ENCODE data around the gene CROCC2. TPM values are rescaled to one million over a fixed set of nuclear protein-coding genes. Genes with fewer than 3 reads are reported as not detected.

Gene CROCC2
- total and polyA plus RNA-seq, 9 donors = 0.04 to 0.50 (median 0.21) TPM; not detected in 1

- H3K27ac ChIP-seq (ENCODE audit: low read length) = no peak overlapping the region
- H3K27me3 ChIP-seq (ENCODE audit: control insufficient read depth, insufficient read depth, low read length) = peaks cover 6% of the 10 kb centered on the region
- WGBS (ENCODE audit: insufficient coverage) = 92% methylated on average over 14 of the region's 15 CpGs
- H3K36me3 ChIP-seq (ENCODE audit: control insufficient read depth, insufficient read depth, low read length) = no peaks in the 10 kb centered on the region
- no peaks in the 10 kb centered on the region for H3K4me1 ChIP-seq (ENCODE audit: control insufficient read depth, insufficient read depth, low read length)
- no peak for DNase-seq
- H3K9me3 ChIP-seq (replicated peaks; ENCODE audit: control insufficient read depth, low read depth, low read length) = peaks cover 8% of the 10 kb centered on the region
- H3K4me3 ChIP-seq (ENCODE audit: low read length) = no peak overlapping the region
These were observed 124.2 kb downstream of the CROCC2 start for GRCh38 chr2:241030333-241030680.

- Histone ChIP-seq H3K4me3 (ENCODE audit: low read length) (no peak overlapping the region), H3K27me3 (ENCODE audit: control insufficient read depth, insufficient read depth, low read length) (peaks cover 8% of the 10 kb centered on the region), H3K9me3 (replicated peaks; ENCODE audit: control insufficient read depth, low read depth, low read length) (peaks cover 4% of the 10 kb centered on the region), H3K27ac (ENCODE audit: low read length) (no peak overlapping the region), H3K4me1 (ENCODE audit: control insufficient read depth, insufficient read depth, low read length) (no peaks in the 10 kb centered on the region), H3K36me3 (ENCODE audit: control insufficient read depth, insufficient read depth, low read length) (no peaks in the 10 kb centered on the region)
- WGBS (ENCODE audit: insufficient coverage) = 86% methylated on average over 4 of the region's 7 CpGs
- DNase-seq = no peak
These were observed 124.7 kb downstream of the CROCC2 start for GRCh38 chr2:241030883-241031282.

DNA sequence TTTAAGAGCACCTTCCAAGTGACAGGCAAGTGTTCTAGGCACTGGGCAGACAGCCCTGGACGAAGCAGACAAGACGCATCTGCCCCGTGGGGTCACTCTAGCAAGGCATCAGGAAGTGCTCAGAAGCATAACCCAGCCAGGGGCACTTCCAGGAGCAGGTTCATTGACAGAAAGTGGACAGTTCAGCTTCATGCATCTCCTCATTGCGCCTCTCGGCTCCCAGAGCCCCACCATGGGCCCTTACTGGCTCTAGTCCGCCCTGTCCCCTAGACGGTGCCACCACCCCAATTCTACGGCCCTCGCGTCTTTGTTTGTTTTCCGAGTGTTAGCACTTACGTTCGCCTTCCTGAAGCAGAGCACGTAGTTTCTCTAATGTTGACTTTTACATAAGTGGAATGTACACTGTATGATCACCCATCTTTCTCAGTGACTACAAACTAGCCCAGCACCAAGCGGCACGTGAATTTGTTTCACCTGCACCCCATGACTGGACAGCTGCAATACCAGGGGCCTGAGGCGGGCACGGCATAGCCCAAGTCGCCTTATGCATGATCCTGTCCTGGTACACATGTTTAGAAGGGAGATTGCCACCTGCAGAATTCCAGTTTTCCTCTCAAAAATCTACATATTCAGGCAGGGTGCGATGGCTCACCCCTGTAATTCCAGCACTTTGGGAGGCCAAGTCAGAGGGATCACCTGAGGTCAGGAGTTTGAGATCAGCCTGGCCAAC is 125.5 kb downstream of the CROCC2 start:
- H3K36me3 ChIP-seq (ENCODE audit: control insufficient read depth, insufficient read depth, low read length) = no peaks in the 10 kb centered on the region
- WGBS (ENCODE audit: insufficient coverage) = 77% methylated on average over 10 of the region's 20 CpGs
- no peak overlapping the region for H3K4me3 ChIP-seq (ENCODE audit: low read length)
- peaks cover 15% of the 10 kb centered on the region for H3K27me3 ChIP-seq (ENCODE audit: control insufficient read depth, insufficient read depth, low read length)
- no peaks in the 10 kb centered on the region for H3K9me3 ChIP-seq (replicated peaks; ENCODE audit: control insufficient read depth, low read depth, low read length)
- no peak overlapping the region for H3K27ac ChIP-seq (ENCODE audit: low read length)
- H3K4me1 ChIP-seq (ENCODE audit: control insufficient read depth, insufficient read depth, low read length) = peaks cover 6% of the 10 kb centered on the region
- DNase-seq = no peak

- no peaks in the 10 kb centered on the region for H3K36me3 ChIP-seq (ENCODE audit: control insufficient read depth, insufficient read depth, low read length)
- no peak overlapping the region for H3K27ac ChIP-seq (ENCODE audit: low read length)
- H3K9me3 ChIP-seq (replicated peaks; ENCODE audit: control insufficient read depth, low read depth, low read length) = no peaks in the 10 kb centered on the region
- 67% methylated on average over 16 of the region's 17 CpGs for WGBS (ENCODE audit: insufficient coverage)
- DNase-seq = no peak
- peaks cover 11% of the 10 kb centered on the region for H3K4me1 ChIP-seq (ENCODE audit: control insufficient read depth, insufficient read depth, low read length)
- H3K27me3 ChIP-seq (ENCODE audit: control insufficient read depth, insufficient read depth, low read length) = peaks cover 28% of the 10 kb centered on the region
- no peak overlapping the region for H3K4me3 ChIP-seq (ENCODE audit: low read length)
These were observed 127.3 kb downstream of the CROCC2 start for GRCh38 chr2:241033336-241033987.

DNA sequence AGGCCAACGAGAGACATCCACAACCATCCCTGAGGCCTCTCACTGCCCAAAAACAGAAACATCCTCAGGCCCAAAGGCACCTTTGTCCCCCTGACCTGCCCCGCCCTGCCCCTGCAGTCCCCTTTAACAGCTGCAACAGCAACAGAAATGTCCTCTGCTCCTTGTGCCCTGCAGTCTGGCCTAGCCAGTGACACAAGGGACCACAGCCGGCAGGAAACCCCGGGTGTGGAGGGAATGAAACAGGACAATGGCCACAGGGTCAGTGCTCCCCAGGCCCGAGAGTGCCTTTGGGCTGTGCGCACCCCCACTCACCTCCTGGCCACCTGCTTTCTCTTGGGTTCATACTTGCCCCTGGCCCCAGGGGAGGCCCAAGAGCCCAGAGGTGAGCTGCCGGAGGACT is 127.9 kb downstream of the CROCC2 start:
- WGBS (ENCODE audit: insufficient coverage) = 71% methylated on average over 6 of the region's 7 CpGs
- Histone ChIP-seq H3K4me1 (ENCODE audit: control insufficient read depth, insufficient read depth, low read length) (peaks cover 11% of the 10 kb centered on the region), H3K27ac (ENCODE audit: low read length) (no peak overlapping the region), H3K27me3 (ENCODE audit: control insufficient read depth, insufficient read depth, low read length) (peaks cover 28% of the 10 kb centered on the region), H3K4me3 (ENCODE audit: low read length) (no peak overlapping the region), H3K36me3 (ENCODE audit: control insufficient read depth, insufficient read depth, low read length) (no peaks in the 10 kb centered on the region), H3K9me3 (replicated peaks; ENCODE audit: control insufficient read depth, low read depth, low read length) (no peaks in the 10 kb centered on the region)
- no peak for DNase-seq

- Histone ChIP-seq H3K4me1 (ENCODE audit: control insufficient read depth, insufficient read depth, low read length) (peaks cover 11% of the 10 kb centered on the region), H3K4me3 (ENCODE audit: low read length) (no peak overlapping the region), H3K9me3 (replicated peaks; ENCODE audit: control insufficient read depth, low read depth, low read length) (no peaks in the 10 kb centered on the region), H3K27ac (ENCODE audit: low read length) (no peak overlapping the region), H3K27me3 (ENCODE audit: control insufficient read depth, insufficient read depth, low read length) (peaks cover 28% of the 10 kb centered on the region), H3K36me3 (ENCODE audit: control insufficient read depth, insufficient read depth, low read length) (no peaks in the 10 kb centered on the region)
- WGBS (ENCODE audit: insufficient coverage) = 92% methylated on average over 16 of the region's 22 CpGs
- no peak for DNase-seq
These were observed 128.5 kb downstream of the CROCC2 start for GRCh38 chr2:241034490-241035141.

DNA sequence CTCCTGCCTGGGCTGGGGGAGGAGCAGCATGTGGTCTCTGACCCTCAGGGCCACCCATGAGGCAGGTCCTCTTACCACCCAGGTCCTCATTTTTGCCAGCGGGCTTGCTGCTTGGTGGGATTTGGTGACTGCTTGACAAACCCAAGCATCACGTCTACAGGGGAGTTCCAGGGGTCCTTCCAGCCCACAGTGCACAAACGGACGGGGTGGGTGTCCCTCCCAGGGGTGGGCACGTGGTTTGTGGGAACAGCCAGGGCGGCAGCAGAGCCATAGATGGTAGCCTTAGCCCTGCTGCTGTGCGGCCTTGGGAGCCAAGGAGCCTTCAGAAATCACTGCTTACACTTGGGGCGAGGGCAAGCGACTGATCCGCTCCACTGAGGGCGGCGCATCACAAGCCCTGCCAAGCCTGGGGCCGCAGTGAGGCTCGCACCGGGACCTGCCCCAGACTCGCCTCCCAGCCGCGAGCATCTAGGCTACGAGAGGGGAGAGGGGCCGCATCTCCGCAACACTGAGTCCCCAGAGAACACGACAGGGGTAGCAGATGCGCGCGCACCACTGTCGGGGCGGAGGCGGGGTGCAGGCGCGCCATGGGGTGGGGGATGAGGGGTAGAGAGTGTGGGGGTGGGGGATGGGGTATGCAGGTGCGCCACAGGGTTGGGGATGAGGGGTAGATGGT is 129.1 kb downstream of the CROCC2 start:
- Histone ChIP-seq H3K27me3 (ENCODE audit: control insufficient read depth, insufficient read depth, low read length) (peaks cover 28% of the 10 kb centered on the region), H3K27ac (ENCODE audit: low read length) (no peak overlapping the region), H3K4me1 (ENCODE audit: control insufficient read depth, insufficient read depth, low read length) (peaks cover 11% of the 10 kb centered on the region), H3K4me3 (ENCODE audit: low read length) (no peak overlapping the region), H3K9me3 (replicated peaks; ENCODE audit: control insufficient read depth, low read depth, low read length) (no peaks in the 10 kb centered on the region), H3K36me3 (ENCODE audit: control insufficient read depth, insufficient read depth, low read length) (no peaks in the 10 kb centered on the region)
- DNase-seq = no peak
- 11% methylated on average over 28 of the region's 31 CpGs for WGBS (ENCODE audit: insufficient coverage)

DNA sequence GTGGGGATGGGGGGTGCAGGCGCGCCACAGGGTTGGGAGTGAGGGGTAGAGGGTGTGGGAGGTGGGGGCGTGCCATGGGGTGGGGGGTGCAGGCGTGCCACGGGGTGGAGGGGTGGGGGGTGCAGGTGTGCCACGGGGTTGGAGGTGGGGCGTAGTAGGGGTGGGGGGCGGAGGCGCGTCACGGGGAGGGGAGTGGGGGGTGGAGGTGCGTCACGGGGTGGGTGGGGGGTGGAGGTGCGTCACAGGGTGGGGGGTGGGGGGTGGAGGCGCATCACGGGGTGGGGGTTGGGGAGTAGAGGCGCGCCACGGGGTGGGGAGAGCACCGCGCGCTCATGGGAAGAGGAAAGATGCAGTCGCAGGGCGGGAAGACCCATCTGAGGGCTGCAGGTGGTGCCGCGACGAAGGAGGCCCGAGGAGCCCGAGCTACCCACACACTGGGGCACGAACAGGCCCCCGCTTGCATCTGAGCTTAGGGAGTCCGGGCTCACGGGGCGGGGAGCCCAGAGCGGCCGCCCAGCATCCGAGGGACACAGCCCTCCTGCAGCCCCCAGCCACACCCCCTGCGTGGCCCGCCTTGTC is 129.8 kb downstream of the CROCC2 start:
- Histone ChIP-seq H3K4me1 (ENCODE audit: control insufficient read depth, insufficient read depth, low read length) (peaks cover 11% of the 10 kb centered on the region), H3K9me3 (replicated peaks; ENCODE audit: control insufficient read depth, low read depth, low read length) (no peaks in the 10 kb centered on the region), H3K36me3 (ENCODE audit: control insufficient read depth, insufficient read depth, low read length) (no peaks in the 10 kb centered on the region), H3K27me3 (ENCODE audit: control insufficient read depth, insufficient read depth, low read length) (peaks cover 28% of the 10 kb centered on the region), H3K27ac (ENCODE audit: low read length) (no peak overlapping the region), H3K4me3 (ENCODE audit: low read length) (no peak overlapping the region)
- DNase-seq = no peak
- WGBS (ENCODE audit: insufficient coverage) = 0% methylated on average over 21 of the region's 39 CpGs

- Histone ChIP-seq H3K27me3 (ENCODE audit: control insufficient read depth, insufficient read depth, low read length) (peaks cover 28% of the 10 kb centered on the region), H3K36me3 (ENCODE audit: control insufficient read depth, insufficient read depth, low read length) (no peaks in the 10 kb centered on the region)
- DNase-seq = no peak
These were observed 130.3 kb downstream of the CROCC2 start for GRCh38 chr2:241036397-241036963.

More at GRCh38 chr2:241036397-241036963, 130.3 kb downstream of the CROCC2 start:
- 9% methylated on average over 25 of the region's 36 CpGs for WGBS (ENCODE audit: insufficient coverage)
- Histone ChIP-seq H3K27ac (ENCODE audit: low read length) (no peak overlapping the region), H3K4me1 (ENCODE audit: control insufficient read depth, insufficient read depth, low read length) (peaks cover 11% of the 10 kb centered on the region), H3K4me3 (ENCODE audit: low read length) (no peak overlapping the region), H3K9me3 (replicated peaks; ENCODE audit: control insufficient read depth, low read depth, low read length) (no peaks in the 10 kb centered on the region)

All from muscle of leg (tissue), 11 donors.